ENCODE results near the gene CCDC85A.

- TF ChIP-seq RARB (CRISPR knock-in tag; IDR thresholded peaks at IDR 0.05): no peak
- TF ChIP-seq ESRRG (CRISPR knock-in tag; IDR thresholded peaks at IDR 0.05): no peak
- no peak for TF ChIP-seq GLIS3 (CRISPR knock-in tag; IDR thresholded peaks at IDR 0.05)
- no peak for TF ChIP-seq CSDC2 (CRISPR knock-in tag; IDR thresholded peaks at IDR 0.05)
- TF ChIP-seq ZNF70 (CRISPR knock-in tag; IDR thresholded peaks at IDR 0.05): no peak
- TF ChIP-seq TCF4 (CRISPR knock-in tag; IDR thresholded peaks at IDR 0.05; ENCODE audit: borderline replicate concordance): no peak
- TF ChIP-seq ZFP30 (CRISPR knock-in tag; IDR thresholded peaks at IDR 0.05): no peak
- TF ChIP-seq PATZ1 (CRISPR knock-in tag; IDR thresholded peaks at IDR 0.05; ENCODE audit: borderline replicate concordance): no peak
- no peak for TF ChIP-seq ZC3H10 (CRISPR knock-in tag; IDR thresholded peaks at IDR 0.05)
- no peak for TF ChIP-seq ZNF8 (CRISPR knock-in tag; IDR thresholded peaks at IDR 0.05)
- TF ChIP-seq CREB5 (CRISPR knock-in tag; IDR thresholded peaks at IDR 0.05; ENCODE audit: low read depth): no peak
Measured at GRCh38 chr2:56244506-56244905, 60.7 kb downstream of the CCDC85A start.

Measured in SK-N-SH treated with all-trans-retinoic acid at 6 μM for 48 hours (cell line).